Endothelial cell of umbilical vein (primary cell): ENCODE results near the gene ATP1B3. TPM values are rescaled to one million over a fixed set of nuclear protein-coding genes. Genes with fewer than 3 reads are reported as not detected.

Source experiments
- BruUV-seq: library from RNA; stranded (reverse); fragments of 400-500 nt; replicated peaks from 2 replicates; lab custom pipeline; 2021; lab: Mats Ljungman, UMichigan
- CTCF ChIA-PET: fragments of 300-600, 350-600 bp; sonication (Branson Sonifier 250); formaldehyde crosslinking; loops from one replicate; lab custom pipeline; 2021; ENCODE audit warnings: antibody characterized with exemption, inconsistent platforms; lab: Charles Lee
- POLR2A ChIA-PET: fragments of 300-600, 350-600 bp; sonication (Branson Sonifier 250); formaldehyde crosslinking; loops from one replicate; lab custom pipeline; 2021; ENCODE audit warnings: antibody characterized with exemption, inconsistent platforms; lab: Charles Lee
- DNase-seq: peaks from one replicate; pipeline ENCODE4 v3.0.0-alpha.2; 2011; ENCODE audit warnings: low read depth, low spot score
- FAIRE-seq: peaks from 2 replicates; lab custom pipeline; 2011; peaks lifted over from hg19 to GRCh38; lab: Jason Lieb, UNC
- H2AFZ ChIP-seq: 2 replicates; pipeline ENCODE4 v1.6.0; 2012; ENCODE audit warnings: low read depth, low read length, control low read depth, inconsistent platforms
- H3K27ac ChIP-seq: 2 replicates; pipeline ENCODE4 v1.5.1; 2011; ENCODE audit warnings: low read depth, mild to moderate bottlenecking, control low read depth, low read length, moderate library complexity; ENCODE audit not compliant: insufficient read depth
- H3K27me3 ChIP-seq, 2 experiments: 2 replicates each; pipeline versions ENCODE4 v1.6.0 to v1.6.1; 2011; ENCODE audit warnings: low read length in 2 of 2, mixed read lengths in 1 of 2; ENCODE audit not compliant: control insufficient read depth in 2 of 2, insufficient read depth in 2 of 2
- H3K36me3 ChIP-seq, 2 experiments: 2 replicates in 1 of 2; 3 replicates in 1 of 2; pipeline ENCODE4 v1.5.1; 2011; ENCODE audit warnings: low read length in 2 of 2, mild to moderate bottlenecking in 1 of 2, moderate library complexity in 1 of 2; ENCODE audit not compliant: control insufficient read depth in 2 of 2, insufficient read depth in 2 of 2; ENCODE audit errors: extremely low read depth in 1 of 2
- H3K4me1 ChIP-seq: 3 replicates; pipeline ENCODE4 v1.5.1; 2011; ENCODE audit warnings: mild to moderate bottlenecking, low read length; ENCODE audit not compliant: control insufficient read depth, insufficient read depth; ENCODE audit errors: extremely low read depth
- H3K4me2 ChIP-seq: 2 replicates; pipeline ENCODE4 v1.6.1; 2011; ENCODE audit warnings: low read length, control low read depth, mixed read lengths; ENCODE audit not compliant: insufficient read depth
- H3K4me3 ChIP-seq, 3 experiments: fragments of 200-600 bp in 1 of 3; sonication (generic), shearing (Covaris generic) in 1 of 3; replicated peaks in 1 of 3; 2 replicates each; pipeline ENCODE4 v1.5.1; 2011 to 2016; ENCODE audit warnings: control low read depth in 3 of 3, low read length in 3 of 3, mild to moderate bottlenecking in 2 of 3, inconsistent platforms in 1 of 3, low read depth in 1 of 3, moderate library complexity in 1 of 3; ENCODE audit not compliant: insufficient read depth in 1 of 3
- H3K79me2 ChIP-seq: 2 replicates; pipeline ENCODE4 v1.6.0; 2012; ENCODE audit warnings: low read length, inconsistent platforms; ENCODE audit not compliant: control insufficient read depth, insufficient read depth
- H3K9ac ChIP-seq: replicated peaks from 2 replicates; pipeline ENCODE3; 2011; ENCODE audit warnings: low read length, control low read depth; ENCODE audit not compliant: insufficient read depth; ENCODE audit errors: extremely low read depth
- H3K9me1 ChIP-seq: replicated peaks from 3 replicates; pipeline ENCODE4 v1.6.0; 2011; ENCODE audit warnings: mild to moderate bottlenecking, low read length; ENCODE audit not compliant: control insufficient read depth, insufficient read depth; ENCODE audit errors: extremely low read depth
- H3K9me3 ChIP-seq: replicated peaks from 2 replicates; pipeline ENCODE4 v1.5.1; 2012; ENCODE audit warnings: low read length, inconsistent platforms; ENCODE audit not compliant: control insufficient read depth, insufficient read depth
- H4K20me1 ChIP-seq: replicated peaks from 2 replicates; pipeline ENCODE3; 2011; ENCODE audit warnings: mild to moderate bottlenecking, low read length; ENCODE audit not compliant: control insufficient read depth, insufficient read depth; ENCODE audit errors: extremely low read depth
- CTCF ChIP-seq, 2 donors: IDR thresholded peaks; 1 replicate in 1 of 2; 2 replicates in 1 of 2; pipeline ENCODE4 v1.5.1; 2011; ENCODE audit warnings: low read length in 2 of 2, mild to moderate bottlenecking in 2 of 2, moderate library complexity in 2 of 2, control low read depth in 1 of 2, inconsistent platforms in 1 of 2, low read depth in 1 of 2; ENCODE audit not compliant: insufficient read depth in 1 of 2; ENCODE audit errors: extremely low read depth in 1 of 2
- EZH2 ChIP-seq: IDR thresholded peaks from 2 replicates; pipeline ENCODE4 v1.6.1; 2012; ENCODE audit warnings: borderline replicate concordance, low read depth, mild to moderate bottlenecking, moderate library complexity, low read length, inconsistent platforms; ENCODE audit not compliant: severe bottlenecking
- FOS ChIP-seq: IDR thresholded peaks from 2 replicates; pipeline ENCODE4 v1.6.1; 2011; ENCODE audit warnings: mild to moderate bottlenecking, low read length, moderate library complexity, borderline replicate concordance; ENCODE audit not compliant: insufficient read depth
- GATA2 ChIP-seq: IDR thresholded peaks from 2 replicates; pipeline ENCODE4 v1.7.0; 2011; ENCODE audit warnings: low read depth, mild to moderate bottlenecking, moderate library complexity, mixed read lengths, low read length; ENCODE audit not compliant: insufficient read length, insufficient read depth
- JUN ChIP-seq: IDR thresholded peaks from 2 replicates; pipeline ENCODE4 v1.6.1; 2011; ENCODE audit warnings: borderline replicate concordance, low read depth; ENCODE audit not compliant: insufficient read length, insufficient read depth
- MAX ChIP-seq: IDR thresholded peaks from 2 replicates; pipeline ENCODE4 v1.6.1; 2011; ENCODE audit not compliant: insufficient read depth, insufficient read length
- MYC ChIP-seq: IDR thresholded peaks from one replicate; pipeline ENCODE4 v1.6.1; 2011; ENCODE audit warnings: mild to moderate bottlenecking, low read depth, low read length
- POLR2A ChIP-seq: IDR thresholded peaks from 2 replicates; pipeline ENCODE4 v1.6.1; 2012; ENCODE audit warnings: low read depth, mild to moderate bottlenecking, control low read depth, low read length
- POLR2AphosphoS5 ChIP-seq: IDR thresholded peaks from 2 replicates; pipeline ENCODE4 v1.6.1; 2012; ENCODE audit warnings: low read depth, mild to moderate bottlenecking, control low read depth, low read length, moderate library complexity; ENCODE audit not compliant: insufficient read depth
- dilution Hi-C: fragments of 300-500 bp; cut with MboI; formaldehyde crosslinking; loops from one replicate; pipeline ENCODE4 v1.15.0; 2019; ENCODE audit warnings: low sequenced_read_pairs; ENCODE audit not compliant: extremely low pct_ligation_motif_present
- intact Hi-C: fragments of 100-400 bp; cut with micrococcal nuclease; formaldehyde crosslinking; loops from one replicate; pipeline ENCODE4 v1.10.0; 2022
- polyA plus RNA-seq, 4 experiments: library from polyadenylated mRNA; depleted of rRNA in 3 of 4; stranded (reverse) in 3 of 4; unstranded in 1 of 4; fragments of >200 nt; gene quantifications; 2 replicates each; pipeline versions ENCODE4 v1.2.1 to v1.2.3, GENCODE V29; 2011 to 2012; ENCODE audit warnings: missing spikeins in 1 of 4
- total RNA-seq: library from RNA; stranded (reverse); gene quantifications from 2 replicates; pipeline ENCODE4 v1.2.3, GENCODE V29; 2021

The ATP1B3 gene
- total and polyA plus RNA-seq, 2 donors (not counting 3 experiments of a cell fraction or from before 2014, with no cell fraction given) = 227 to 279 TPM

- Histone ChIP-seq H3K9ac (no peak overlapping the region), H3K4me2 (no peak overlapping the region), H2AFZ (no peak overlapping the region), H3K9me1 (no peaks in the 10 kb centered on the region), H3K4me1 (no peaks in the 10 kb centered on the region), H4K20me1 (no peaks in the 10 kb centered on the region), H3K36me3 (peaks cover 0 to 10% of the 10 kb centered on the region in 2 experiments), H3K27me3 (peaks cover 4 to 7% of the 10 kb centered on the region in 2 experiments), H3K4me3 (no peak overlapping the region), H3K9me3 (no peaks in the 10 kb centered on the region), H3K27ac (no peak overlapping the region), H3K79me2 (no peaks in the 10 kb centered on the region)
- intact Hi-C loops = no loop called here
- DNase-seq (no peak), FAIRE-seq (no peak)
- no TSS peak for BruUV-seq
- dilution Hi-C loops = no loop called here
- CTCF ChIA-PET = interaction anchor here (0.9 to 1.5 kb wide), 2 partner anchors 16 to 351 kb away, joined by 4 read pairs; no protein-coding TSS in a partner anchor
- POLR2A ChIA-PET = no interaction called here
- TF ChIP-seq FOS (no peak), POLR2A (no peak), CTCF (IDR thresholded peaks at IDR 0.05; ENCODE audit: extremely low read depth in 1 of 2, insufficient read depth in 1 of 2, low read depth in 1 of 2, low read length in 2 of 2) (no peak), MYC (no peak), MAX (no peak), GATA2 (no peak), EZH2 (no peak), POLR2AphosphoS5 (no peak), JUN (no peak)
Measured at GRCh38 chr3:141929341-141929995, 53.0 kb downstream of the ATP1B3 start.
